GM21515 (cell line): Measurements from ENCODE around the gene PLXNC1.

Experiments used
- ATAC-seq: cut with Tn5 transposase; IDR thresholded peaks from one replicate; pipeline ENCODE4 v1.9.1; 2021; ENCODE audit not compliant: unreplicated experiment

The PLXNC1 gene

GRCh38 chr12:94147991-94148738, at the start of gene PLXNC1:
TSS of gene PLXNC1 (plus strand) at chr12:94148577. CDS start at chr12:94148972, 395 bp downstream.
- ATAC-seq = peak; percentile 39

DNA sequence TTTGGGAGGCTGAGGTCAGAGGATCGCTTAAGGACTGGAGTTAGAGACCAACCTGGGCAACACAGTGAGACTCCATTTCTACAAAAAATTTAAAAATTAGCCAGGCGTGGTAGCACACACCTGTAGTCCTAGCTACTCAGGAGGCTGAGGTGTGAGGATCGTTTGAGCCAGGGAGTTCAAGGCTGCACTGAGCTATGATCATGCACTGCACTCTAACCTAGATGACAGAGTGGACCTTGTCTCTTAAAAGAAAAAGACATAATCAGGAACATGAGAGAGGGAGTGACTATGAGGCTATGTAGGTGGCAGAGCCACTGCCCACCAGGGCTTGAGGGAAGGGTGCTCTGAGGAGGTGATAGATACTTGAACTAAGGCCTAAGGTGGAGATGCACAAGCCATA, 49.2 kb upstream of the PLXNC1 start:
- ATAC-seq = no peak

DNA sequence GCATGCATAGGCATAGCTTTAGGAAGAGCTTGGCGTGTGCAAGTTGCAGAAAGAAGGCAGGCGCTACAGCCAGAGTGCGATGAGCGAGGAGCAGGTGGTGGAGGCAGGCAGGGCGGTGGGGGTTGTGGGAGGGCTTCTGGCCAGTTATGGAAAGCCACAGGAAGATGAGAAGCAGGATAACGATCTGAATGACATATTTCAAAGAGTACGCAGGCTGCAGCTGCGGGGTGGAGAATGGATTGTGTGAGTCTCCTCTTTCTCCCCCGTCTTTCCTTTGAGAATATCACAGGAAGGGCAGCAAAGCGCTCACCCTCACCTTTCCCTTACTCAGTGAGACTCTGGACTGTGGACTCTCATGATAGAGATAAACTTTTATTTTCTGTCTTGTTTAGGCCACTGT, 48.7 kb upstream of the PLXNC1 start:
- ATAC-seq = no peak

DNA sequence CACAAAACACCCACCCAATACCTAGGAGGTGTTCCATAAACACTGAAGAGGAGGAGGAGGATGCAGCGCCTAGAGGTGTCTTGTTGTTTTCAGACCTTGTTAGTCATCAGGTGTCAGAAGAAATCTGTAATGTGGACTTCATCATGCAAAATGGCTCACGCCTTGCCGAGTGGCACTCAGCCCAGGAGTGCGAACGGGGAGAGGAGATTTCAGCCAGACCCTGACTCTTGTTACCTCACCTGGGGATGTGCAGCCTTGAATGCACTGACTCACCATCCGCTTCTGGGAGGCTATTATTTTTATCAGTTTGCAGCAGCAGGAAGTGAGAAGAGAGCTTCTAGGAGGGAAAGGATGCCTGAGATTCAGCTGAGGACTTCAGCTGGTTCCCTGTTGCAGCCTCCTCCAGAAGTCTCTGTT, 48.2 kb upstream of the PLXNC1 start:
- no peak for ATAC-seq

GRCh38 chr12:94100990-94101737, 47.2 kb upstream of the PLXNC1 start:
- ATAC-seq = peak; percentile 51

- ATAC-seq = peak; percentile 91
These were observed 46.4 kb upstream of the PLXNC1 start for GRCh38 chr12:94101738-94102660.

DNA sequence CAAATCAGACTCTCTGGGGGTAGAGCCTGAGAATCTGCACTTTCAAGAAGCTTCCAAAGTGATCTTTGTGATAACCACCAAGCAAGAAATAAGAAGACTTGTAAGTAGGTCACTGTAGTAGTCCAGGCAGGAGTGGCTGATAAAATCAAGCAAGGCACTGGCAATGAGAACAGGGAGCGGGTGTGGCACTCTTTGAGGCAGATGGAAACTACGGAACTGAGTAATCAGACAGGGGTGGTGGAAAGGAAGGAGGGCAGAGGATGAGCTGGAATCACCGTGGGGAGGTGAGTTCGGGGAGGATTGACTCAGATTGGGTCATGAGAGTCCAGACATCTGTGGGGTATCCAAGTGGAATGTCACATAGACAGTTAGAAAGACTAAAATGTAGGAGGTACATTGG, 44.4 kb upstream of the PLXNC1 start:
- ATAC-seq = no peak

GRCh38 chr12:94107910-94108309, 40.5 kb upstream of the PLXNC1 start:
- no peak for ATAC-seq

DNA sequence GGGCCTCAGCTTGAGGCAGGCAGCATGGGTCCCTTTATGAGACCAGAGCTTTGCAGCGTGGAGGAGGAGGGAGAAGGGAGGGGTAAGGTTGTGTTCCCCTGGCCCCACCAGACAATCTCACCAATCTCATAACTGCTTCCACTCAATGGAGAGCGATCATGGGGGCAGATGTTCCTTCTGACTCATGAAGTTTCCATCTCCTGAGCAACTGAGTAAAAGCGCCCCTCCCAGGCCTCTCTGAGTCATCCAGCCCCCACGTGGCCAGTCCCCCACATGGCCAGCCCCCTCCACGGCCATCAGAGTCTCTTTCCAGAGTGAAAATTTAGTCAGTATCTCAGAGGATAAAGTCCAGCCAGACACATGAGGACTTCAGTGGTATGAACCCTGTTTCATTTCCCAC, 39.2 kb upstream of the PLXNC1 start:
- ATAC-seq = no peak

GRCh38 chr12:94110258-94110657, 38.1 kb upstream of the PLXNC1 start:
- no peak for ATAC-seq

- no peak for ATAC-seq
These were observed 37.1 kb upstream of the PLXNC1 start for GRCh38 chr12:94111302-94111701.

DNA sequence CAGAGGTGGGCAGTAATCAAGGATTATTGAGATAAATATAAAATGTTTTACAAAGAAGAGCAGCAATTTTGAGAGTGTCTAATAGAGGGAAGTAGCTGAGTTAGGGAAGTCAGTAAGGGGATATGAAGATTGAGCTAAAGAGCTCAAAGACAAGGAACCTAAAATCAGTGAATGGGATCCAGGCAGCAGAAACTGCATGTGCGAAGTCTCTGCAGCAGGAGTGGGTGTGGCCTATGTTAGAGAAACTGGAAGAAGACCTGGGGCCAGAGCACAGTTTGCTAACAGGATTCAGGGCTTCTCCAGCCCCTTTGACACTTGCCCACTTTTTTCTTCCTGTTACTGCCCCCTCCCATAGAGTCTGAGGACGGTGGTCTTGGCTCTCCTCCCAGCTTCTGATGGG, 36.3 kb upstream of the PLXNC1 start:
- ATAC-seq = no peak

DNA sequence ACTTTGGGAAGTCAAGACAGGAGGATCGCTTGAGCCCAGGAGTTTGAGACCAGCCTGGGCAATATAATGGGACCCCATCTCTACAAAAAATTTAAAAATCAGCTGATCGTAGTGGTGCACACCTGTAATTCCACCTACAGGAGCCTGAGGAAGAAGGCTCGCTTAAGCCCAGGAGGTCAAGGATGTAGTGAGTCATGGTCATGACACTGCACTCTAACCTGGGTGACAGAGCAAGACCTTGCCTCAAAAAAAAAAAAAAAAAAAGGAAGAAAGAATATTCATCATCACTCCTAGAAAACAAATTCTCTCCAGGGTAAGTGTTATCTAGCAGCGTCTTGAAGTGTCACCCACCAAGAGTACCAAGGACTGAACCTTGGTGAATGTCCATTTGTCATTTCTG, 34.2 kb upstream of the PLXNC1 start:
- ATAC-seq = no peak

DNA sequence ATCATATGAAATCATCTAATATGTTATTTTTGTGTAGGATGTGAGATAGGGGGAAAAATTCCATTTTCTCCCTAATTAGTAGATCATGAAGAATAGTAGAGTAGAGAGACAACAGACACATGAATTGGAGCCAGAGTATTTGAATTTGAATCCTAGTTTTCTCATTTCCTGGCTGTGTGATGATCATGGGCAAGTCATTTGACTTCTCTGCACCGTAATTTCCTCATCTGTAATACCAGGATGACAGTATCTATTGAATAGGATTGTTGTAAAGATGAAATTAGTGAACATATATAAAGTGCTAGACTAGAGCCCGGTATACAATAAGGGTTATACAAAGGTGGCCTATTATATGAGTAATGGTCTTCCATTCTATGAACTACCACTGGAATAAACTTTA, 32.2 kb upstream of the PLXNC1 start:
- no peak for ATAC-seq

DNA sequence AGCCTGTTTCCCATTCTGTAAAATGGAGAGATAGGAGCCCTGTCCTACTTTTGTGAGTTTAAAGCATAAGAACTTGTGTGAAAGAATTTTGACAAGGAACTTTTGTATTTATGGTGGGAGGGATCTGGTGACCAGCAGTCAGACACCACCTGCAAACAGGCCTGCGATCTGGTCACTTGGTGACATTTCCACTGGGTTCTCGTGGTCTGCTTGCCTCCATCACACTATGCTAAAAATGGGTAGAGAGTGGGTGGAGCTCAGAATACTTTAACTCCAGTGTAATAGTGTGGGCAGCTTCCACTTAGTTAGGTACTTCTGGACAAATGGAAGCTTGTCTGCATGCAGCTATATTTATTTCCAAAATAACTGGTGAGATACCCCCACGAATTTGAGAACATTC, 26.5 kb upstream of the PLXNC1 start:
- ATAC-seq = no peak

GRCh38 chr12:94122591-94122990, 25.8 kb upstream of the PLXNC1 start:
- ATAC-seq = no peak

DNA sequence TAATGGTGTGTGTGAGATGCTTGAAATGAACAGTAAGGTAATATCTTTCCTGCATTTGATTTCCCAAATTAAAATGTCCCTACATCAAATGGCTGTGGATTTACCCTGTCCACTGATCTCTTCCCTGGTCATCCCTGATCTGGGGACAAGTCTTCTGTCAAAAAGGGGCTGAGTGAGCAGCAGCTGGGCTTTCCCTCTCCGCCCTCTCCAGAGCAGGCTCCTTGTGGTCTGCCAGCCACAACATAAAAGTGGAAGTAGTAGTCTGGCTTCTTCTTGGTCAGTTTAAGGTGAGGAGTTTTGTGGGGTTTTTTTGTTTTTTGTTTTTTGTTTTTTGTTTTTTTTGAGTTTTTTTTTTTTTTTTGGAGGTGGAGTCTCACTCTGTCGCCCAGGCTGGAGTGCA, 25.2 kb upstream of the PLXNC1 start:
- ATAC-seq = no peak

- no peak for ATAC-seq
These were observed 22.3 kb upstream of the PLXNC1 start for GRCh38 chr12:94126067-94126466.

GRCh38 chr12:94127239-94128131, 20.9 kb upstream of the PLXNC1 start:
- ATAC-seq = no peak

GRCh38 chr12:94128280-94128679, 20.1 kb upstream of the PLXNC1 start:
- no peak for ATAC-seq
